ENCODE measurements around the gene RAB35.

DNA sequence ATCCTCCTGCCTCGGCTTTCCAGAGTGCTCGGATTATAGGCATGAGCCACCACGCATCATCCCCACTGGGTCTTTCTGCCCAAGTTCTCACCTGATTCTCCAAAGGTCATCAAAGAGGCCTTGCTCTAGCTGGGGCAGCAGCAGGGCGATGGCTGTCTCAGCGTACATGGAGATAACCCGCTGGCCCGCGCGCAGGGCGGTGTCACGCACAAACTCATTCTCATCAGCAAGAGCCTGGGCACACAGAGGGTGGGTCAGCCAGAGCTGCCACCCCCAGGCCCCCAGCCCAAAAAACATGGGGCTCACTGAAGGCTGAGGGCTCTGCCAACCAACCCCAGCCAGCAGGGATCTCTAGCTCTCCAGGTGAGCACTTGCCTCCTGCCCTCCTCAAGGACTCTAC lies 27.7 kb upstream of the RAB35 start:
- TF ChIP-seq, protein P1, sequence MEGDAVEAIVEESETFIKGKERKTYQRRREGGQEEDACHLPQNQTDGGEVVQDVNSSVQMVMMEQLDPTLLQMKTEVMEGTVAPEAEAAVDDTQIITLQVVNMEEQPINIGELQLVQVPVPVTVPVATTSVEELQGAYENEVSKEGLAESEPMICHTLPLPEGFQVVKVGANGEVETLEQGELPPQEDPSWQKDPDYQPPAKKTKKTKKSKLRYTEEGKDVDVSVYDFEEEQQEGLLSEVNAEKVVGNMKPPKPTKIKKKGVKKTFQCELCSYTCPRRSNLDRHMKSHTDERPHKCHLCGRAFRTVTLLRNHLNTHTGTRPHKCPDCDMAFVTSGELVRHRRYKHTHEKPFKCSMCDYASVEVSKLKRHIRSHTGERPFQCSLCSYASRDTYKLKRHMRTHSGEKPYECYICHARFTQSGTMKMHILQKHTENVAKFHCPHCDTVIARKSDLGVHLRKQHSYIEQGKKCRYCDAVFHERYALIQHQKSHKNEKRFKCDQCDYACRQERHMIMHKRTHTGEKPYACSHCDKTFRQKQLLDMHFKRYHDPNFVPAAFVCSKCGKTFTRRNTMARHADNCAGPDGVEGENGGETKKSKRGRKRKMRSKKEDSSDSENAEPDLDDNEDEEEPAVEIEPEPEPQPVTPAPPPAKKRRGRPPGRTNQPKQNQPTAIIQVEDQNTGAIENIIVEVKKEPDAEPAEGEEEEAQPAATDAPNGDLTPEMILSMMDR (IDR thresholded peaks at IDR 0.05; ENCODE audit: poor library complexity) = no peak
- TF ChIP-seq EZH2phosphoT487 (IDR thresholded peaks at IDR 0.05; ENCODE audit: low read depth, severe bottlenecking, unreplicated experiment) = no peak
